Embryonic facial prominence (tissue), 1 donor: ENCODE measurements around the gene CCND3.
"Not testable (repeated sequence)": the region's sequence is repeated elsewhere in the genome, so short reads cannot be mapped to it uniquely, and the experiment has no call there.

Experiments used
- DNase-seq: peaks from one replicate; pipeline ENCODE4 v3.0.0-alpha.2; 2016; ENCODE audit errors: extremely low spot score

CCND3 gene

GRCh38 chr6:41947581-41948220, 6.1 kb upstream of the CCND3 start:
- no peak for DNase-seq

GRCh38 chr6:41943456-41943855, 1.8 kb upstream of the CCND3 start:
- DNase-seq: no peak

GRCh38 chr6:41942882-41943281, 1.3 kb upstream of the CCND3 start:
- DNase-seq: not testable (repeated sequence)

GRCh38 chr6:41942067-41942851, 651 bp upstream of the CCND3 start:
- DNase-seq: no peak

- no peak for DNase-seq
Observed at GRCh38 chr6:41940759-41941279, 789 bp downstream of the CCND3 start.

GRCh38 chr6:41939848-41940758, 1.5 kb downstream of the CCND3 start:
- no peak for DNase-seq

GRCh38 chr6:41939176-41939847, 2.3 kb downstream of the CCND3 start:
- no peak for DNase-seq

GRCh38 chr6:41938590-41939175, 2.9 kb downstream of the CCND3 start:
- DNase-seq: no peak

GRCh38 chr6:41937861-41938574, 3.6 kb downstream of the CCND3 start:
- no peak for DNase-seq

- DNase-seq: no peak
Observed at GRCh38 chr6:41937472-41937860, 4.1 kb downstream of the CCND3 start.

GRCh38 chr6:41936073-41936837, 5.4 kb downstream of the CCND3 start:
- DNase-seq: no peak

GRCh38 chr6:41935685-41936072, 5.9 kb downstream of the CCND3 start:
- DNase-seq: no peak

- no peak for DNase-seq
Observed at GRCh38 chr6:41935193-41935574, 6.4 kb downstream of the CCND3 start.

GRCh38 chr6:41934278-41935192, 7.1 kb downstream of the CCND3 start:
- DNase-seq: no peak

GRCh38 chr6:41932378-41932777, 9.2 kb downstream of the CCND3 start:
- DNase-seq: no peak

GRCh38 chr6:41931792-41932191, 9.8 kb downstream of the CCND3 start:
- DNase-seq: no peak

- DNase-seq: no peak
Observed at GRCh38 chr6:41929924-41930323, 11.7 kb downstream of the CCND3 start.

- DNase-seq: no peak
Observed at GRCh38 chr6:41927253-41927652, 14.4 kb downstream of the CCND3 start.

- DNase-seq: no peak
Observed at GRCh38 chr6:41922154-41922553, 19.5 kb downstream of the CCND3 start.
